ENCODE data around the gene AHRR. TPM values are rescaled to one million over a fixed set of nuclear protein-coding genes. Genes with fewer than 3 reads are reported as not detected.

Gene AHRR
- total RNA-seq, 4 donors from 2014 or later, result 1.3 to 8.8 (median 1.5) TPM

DNA sequence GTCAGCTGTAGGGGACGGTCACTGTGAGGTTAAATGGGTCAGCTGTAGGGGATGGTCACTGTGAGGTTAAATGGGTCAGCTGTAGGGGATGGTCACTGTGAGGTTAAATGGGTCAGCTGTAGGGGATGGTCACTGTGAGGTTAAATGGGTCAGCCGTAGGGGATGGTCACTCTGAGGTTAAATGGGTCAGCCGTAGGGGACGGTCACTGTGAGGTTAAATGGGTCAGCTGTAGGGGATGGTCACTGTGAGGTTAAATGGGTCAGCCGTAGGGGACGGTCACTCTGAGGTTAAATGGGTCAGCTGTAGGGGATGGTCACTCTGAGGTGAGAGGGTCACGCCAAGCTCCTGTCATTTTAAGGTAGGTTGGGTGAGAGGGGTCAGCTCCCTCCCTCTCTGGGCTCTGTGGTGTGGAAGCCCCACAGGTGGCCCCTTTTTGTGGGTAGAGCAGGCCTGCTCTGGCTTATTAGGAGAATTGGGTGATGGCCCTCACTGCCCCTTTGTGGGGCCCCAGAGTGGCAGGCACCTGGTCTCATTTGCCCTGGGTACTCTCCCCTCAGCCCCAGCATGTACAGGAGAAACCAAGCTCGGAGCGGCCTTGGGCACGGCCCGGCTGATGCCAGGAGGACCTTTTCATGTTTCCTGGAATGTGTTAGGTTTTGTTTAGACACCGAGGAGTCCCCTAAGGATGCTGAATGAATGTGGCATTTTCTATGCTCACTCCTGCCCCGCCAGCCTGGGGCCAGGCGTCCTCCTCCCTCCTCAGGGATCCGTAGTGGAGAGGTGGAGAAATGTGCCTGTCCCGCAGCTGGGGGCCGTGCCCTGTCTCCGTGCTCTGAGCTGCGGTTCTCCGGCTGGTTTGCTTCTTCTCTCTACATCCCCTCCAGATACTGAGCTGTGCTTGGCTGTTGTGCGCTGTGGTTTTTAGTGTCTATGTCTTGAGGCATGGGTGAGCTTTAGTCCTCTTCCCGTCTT is 31.4 kb downstream of the AHRR start:
- in situ Hi-C loops (cut with MboI; ENCODE audit: low pct_ligation_motif_present in 1 of 4, low pct_unique_long_range_greater_than_20kb in 1 of 4, low sequenced_read_pairs in 3 of 4), result no loop called here
- Histone ChIP-seq H3K36me3 (no peaks in the 10 kb centered on the region), H3K27ac (no peak overlapping the region), H3K9me3 (no peaks in the 10 kb centered on the region), H3K27me3 (peaks cover 3% of the 10 kb centered on the region), H3K4me1 (no peaks in the 10 kb centered on the region), H3K4me3 (no peak overlapping the region)
- WGBS, 2 donors (ENCODE audit: low coverage in 1 of 2), result 73 to 80% methylated on average over 5 to 18 of the region's 22 CpGs
- no peak for DNase-seq
- intact Hi-C loops (cut with DNase I; ENCODE audit: low total_unique reads), result no loop called here
- TF ChIP-seq POLR2A (IDR thresholded peaks at IDR 0.05) (no peak), EP300 (IDR thresholded peaks at IDR 0.05; ENCODE audit: low read depth) (no peak), POLR2AphosphoS5 (IDR thresholded peaks at IDR 0.05) (no peak)
- TF ChIP-seq, protein P1, sequence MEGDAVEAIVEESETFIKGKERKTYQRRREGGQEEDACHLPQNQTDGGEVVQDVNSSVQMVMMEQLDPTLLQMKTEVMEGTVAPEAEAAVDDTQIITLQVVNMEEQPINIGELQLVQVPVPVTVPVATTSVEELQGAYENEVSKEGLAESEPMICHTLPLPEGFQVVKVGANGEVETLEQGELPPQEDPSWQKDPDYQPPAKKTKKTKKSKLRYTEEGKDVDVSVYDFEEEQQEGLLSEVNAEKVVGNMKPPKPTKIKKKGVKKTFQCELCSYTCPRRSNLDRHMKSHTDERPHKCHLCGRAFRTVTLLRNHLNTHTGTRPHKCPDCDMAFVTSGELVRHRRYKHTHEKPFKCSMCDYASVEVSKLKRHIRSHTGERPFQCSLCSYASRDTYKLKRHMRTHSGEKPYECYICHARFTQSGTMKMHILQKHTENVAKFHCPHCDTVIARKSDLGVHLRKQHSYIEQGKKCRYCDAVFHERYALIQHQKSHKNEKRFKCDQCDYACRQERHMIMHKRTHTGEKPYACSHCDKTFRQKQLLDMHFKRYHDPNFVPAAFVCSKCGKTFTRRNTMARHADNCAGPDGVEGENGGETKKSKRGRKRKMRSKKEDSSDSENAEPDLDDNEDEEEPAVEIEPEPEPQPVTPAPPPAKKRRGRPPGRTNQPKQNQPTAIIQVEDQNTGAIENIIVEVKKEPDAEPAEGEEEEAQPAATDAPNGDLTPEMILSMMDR (IDR thresholded peaks at IDR 0.05), result no peak

DNA sequence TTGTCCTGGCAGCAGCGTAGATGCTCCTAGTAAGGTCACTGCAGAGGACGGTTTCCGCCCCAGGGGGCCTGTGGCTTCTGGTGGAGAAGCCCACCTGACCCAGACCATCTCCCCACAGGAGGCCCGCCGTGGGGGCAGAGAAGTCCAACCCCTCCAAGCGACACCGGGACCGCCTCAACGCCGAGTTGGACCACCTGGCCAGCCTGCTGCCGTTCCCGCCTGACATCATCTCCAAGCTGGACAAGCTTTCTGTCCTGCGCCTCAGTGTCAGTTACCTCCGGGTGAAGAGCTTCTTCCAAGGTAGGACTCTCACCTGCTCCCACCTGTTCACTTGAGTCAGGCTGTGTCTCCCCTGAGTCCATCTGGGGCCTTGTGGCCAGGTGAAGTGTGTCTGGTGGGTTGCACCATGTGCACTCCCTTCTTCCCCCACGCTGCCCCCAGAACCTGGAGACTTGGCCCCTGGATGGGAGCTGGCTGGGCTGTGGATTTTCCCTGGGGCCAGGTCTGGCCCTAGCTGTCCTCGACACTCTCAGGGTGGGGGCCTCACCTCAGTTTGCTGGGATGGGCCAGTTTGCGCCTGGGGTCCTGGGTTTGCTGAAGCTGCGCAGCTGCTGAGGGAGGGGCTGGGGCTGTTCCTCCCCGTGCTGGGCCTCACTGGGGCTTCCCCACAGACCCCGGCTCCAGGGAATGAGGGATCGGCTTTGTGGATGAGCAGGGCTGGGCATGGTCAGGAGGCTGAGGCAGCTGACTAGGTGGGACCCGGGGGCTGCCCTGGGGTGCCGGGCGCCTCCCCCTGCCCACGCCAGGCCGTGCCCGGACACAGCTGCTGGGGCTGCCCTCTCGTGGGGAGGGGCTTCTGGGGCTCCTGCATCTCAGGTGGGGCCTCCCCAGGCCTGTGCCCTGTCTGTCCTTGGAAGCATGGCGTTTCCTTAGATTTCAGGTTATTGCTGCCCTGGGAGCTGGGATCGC is 32.4 kb downstream of the AHRR start:
- in situ Hi-C loops (cut with MboI; ENCODE audit: low pct_ligation_motif_present in 1 of 4, low pct_unique_long_range_greater_than_20kb in 1 of 4, low sequenced_read_pairs in 3 of 4) (no loop called here), intact Hi-C loops (cut with DNase I; ENCODE audit: low total_unique reads) (no loop called here)
- Histone ChIP-seq H3K4me1 (no peaks in the 10 kb centered on the region), H3K9me3 (no peaks in the 10 kb centered on the region), H3K4me3 (no peak overlapping the region), H3K36me3 (no peaks in the 10 kb centered on the region), H3K27ac (no peak overlapping the region), H3K27me3 (peaks cover 3% of the 10 kb centered on the region)
- no peak for DNase-seq
- 80 to 100% methylated on average over 2 to 29 of the region's 30 CpGs for WGBS, 2 donors (ENCODE audit: low coverage in 1 of 2)
- TF ChIP-seq POLR2AphosphoS5 (IDR thresholded peaks at IDR 0.05) (no peak), POLR2A (IDR thresholded peaks at IDR 0.05) (no peak), EP300 (IDR thresholded peaks at IDR 0.05; ENCODE audit: low read depth) (no peak)
- TF ChIP-seq, protein P1 (IDR thresholded peaks at IDR 0.05), result no peak

- peaks cover 3% of the 10 kb centered on the region for H3K27me3 ChIP-seq
- intact Hi-C loops (cut with DNase I; ENCODE audit: low total_unique reads) (no loop called here), in situ Hi-C loops (cut with MboI; ENCODE audit: low pct_ligation_motif_present in 1 of 4, low pct_unique_long_range_greater_than_20kb in 1 of 4, low sequenced_read_pairs in 3 of 4) (no loop called here)
- H3K27ac ChIP-seq, result no peak overlapping the region
- WGBS, 2 donors (ENCODE audit: low coverage in 1 of 2), result 87% methylated on average over 21 of the region's 23 CpGs; no CpG with 5 or more reads in 1 of the 2 donors
- no peak for DNase-seq
- no peaks in the 10 kb centered on the region for H3K9me3 ChIP-seq
- no peak for TF ChIP-seq EP300 (IDR thresholded peaks at IDR 0.05; ENCODE audit: low read depth)
- TF ChIP-seq, protein P1 (IDR thresholded peaks at IDR 0.05), result no peak
- no peak for TF ChIP-seq POLR2AphosphoS5 (IDR thresholded peaks at IDR 0.05)
- TF ChIP-seq POLR2A (IDR thresholded peaks at IDR 0.05), result no peak
- no peaks in the 10 kb centered on the region for H3K4me1 ChIP-seq
- no peak overlapping the region for H3K4me3 ChIP-seq
- no peaks in the 10 kb centered on the region for H3K36me3 ChIP-seq
Observed at GRCh38 chr5:354581-355378, 33.3 kb downstream of the AHRR start.

Data from transverse colon (tissue), 4 donors.